HG02759 (cell line): ENCODE measurements around the gene TBCB.
"Not testable (repeated sequence)": the region's sequence is repeated elsewhere in the genome, so short reads cannot be mapped to it uniquely, and the experiment has no call there.

Experiments
- ATAC-seq: cut with Tn5 transposase; IDR thresholded peaks from one replicate; pipeline ENCODE4 v1.9.1; 2021; ENCODE audit warnings: mild to moderate bottlenecking, moderate library complexity; ENCODE audit not compliant: unreplicated experiment

Gene TBCB

DNA sequence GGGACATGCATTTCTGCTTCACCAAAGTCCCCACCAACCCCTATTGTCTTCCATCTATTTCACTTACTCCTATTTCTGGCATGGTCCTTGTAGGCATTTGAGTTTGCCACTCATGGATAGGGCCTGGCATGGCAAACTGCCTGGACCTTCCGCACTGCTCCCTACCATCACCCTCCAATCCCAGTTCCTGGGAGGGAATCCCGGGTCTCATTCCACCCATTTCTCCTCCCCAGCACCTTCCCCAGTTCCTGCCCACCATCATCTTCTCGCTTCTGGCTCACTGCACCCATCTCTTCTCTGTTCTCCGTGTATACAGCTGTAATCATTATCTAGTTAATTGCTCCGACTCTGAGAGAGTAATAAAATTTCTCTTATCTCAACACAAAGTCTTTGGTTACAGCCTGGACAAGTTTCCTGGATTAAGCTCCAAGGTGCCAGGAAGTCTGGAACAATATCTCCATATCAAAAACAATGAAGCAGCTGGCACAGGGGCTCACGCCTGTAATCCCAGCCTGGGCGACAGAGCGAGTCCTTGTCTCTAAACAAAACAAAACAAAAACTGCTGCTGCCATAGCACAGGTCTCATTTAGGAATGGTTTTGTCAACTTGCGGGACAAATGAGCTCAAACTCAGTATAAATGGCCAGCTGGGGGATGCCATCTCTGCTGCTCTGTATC, 54.0 kb downstream of the TBCB start:
- no peak for ATAC-seq

DNA sequence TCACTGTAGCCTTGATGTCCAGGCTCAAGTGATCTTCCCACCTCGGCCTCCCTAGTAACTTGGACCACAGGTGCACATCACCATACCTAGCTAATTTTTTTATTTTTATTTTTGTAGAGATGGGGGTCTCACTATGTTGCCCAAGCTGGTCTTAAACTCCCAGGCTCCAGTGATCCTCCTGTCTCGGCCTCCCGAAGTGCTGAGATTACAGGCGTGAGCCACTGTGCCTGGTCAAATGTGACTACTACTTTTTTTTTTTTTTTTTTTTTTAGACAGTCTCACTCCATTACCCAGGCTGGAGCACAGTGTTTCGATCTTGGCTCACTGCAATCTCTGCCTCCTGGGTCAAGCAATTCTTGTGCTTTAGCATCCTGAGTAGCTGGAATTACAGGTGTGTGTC, 57.6 kb downstream of the TBCB start:
- ATAC-seq = no peak

DNA sequence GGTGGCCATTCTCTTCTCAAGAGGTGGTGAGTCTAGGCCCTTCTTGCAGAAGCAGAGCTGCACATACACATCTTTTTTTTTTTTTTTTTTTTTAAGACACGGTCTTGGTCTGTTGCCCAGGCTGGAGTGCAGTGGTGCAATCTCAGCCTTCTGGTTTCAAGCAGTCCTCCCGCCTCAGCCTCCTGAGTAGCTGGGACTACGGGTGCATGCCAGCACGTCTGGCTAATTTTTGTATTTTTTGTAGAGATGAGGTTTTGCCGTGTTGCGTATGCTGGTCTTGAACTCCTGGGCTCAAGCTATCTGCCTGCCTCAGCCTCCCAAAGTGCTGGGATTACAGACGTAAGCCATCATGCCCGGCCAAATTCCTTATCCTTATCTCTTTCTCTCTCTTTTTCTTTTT, 58.6 kb downstream of the TBCB start:
- not testable (repeated sequence) for ATAC-seq
